ENCODE measurements around the gene NOS1AP.

GRCh38 chr1:162213281-162213912 is 143.9 kb downstream of the NOS1AP start:
- TF ChIP-seq CTCF (IDR thresholded peaks at IDR 0.05; ENCODE audit: low read depth, low read length) (no peak), POLR2A (IDR thresholded peaks at IDR 0.05; ENCODE audit: extremely low read depth, insufficient read length) (no peak)
